ENCODE results near the gene SPTSSA.
"Not testable (repeated sequence)": the region's sequence is repeated elsewhere in the genome, so short reads cannot be mapped to it uniquely, and the experiment has no call there.

SPTSSA gene

DNA sequence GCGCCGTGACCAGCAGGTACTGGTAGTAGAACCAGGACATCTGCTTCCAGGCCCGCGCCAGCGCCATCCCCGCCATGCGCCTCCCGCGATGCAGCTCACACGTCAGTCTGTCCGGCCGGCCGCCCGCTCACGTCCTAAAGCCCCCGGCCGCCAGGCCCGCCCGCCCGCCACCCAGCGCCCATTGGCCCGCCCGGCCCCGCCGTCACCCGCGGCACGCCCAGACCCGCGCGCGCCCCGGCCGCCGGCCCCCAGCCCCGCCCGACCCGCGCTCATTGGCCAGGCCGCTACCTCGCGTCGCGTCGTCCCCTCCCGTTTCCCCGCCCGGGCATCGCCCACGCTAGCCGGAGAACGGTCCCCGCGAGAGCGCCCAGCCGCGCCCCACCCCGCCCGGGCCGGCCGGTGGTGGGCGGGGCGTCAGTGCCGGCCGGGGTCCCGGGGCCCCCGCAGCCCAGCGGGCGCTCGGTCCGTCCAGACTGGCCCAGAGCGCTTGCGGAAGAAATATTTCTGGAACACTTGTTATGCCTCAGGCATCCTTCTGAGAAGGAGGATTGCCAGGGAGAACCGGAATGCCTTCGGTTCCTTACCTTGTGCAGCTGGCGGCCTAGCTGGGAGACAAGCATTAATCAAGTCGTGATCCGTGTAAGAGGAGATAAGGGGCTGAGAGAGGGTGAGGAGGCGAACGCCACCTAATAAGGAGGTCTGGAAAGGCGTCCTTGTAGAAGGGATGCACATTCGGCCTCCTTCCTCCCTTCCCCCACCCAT is at the start of gene SPTSSA:
SPTSSA (minus strand) TSS at position 109 of the 762 bp plus-strand sequence; CDS start at position 76, 33 bp downstream.
- Histone ChIP-seq H3K4me3 (ENCODE audit: low read length) (peak within 1 kb of the TSS; percentile 91), H3K4me1 (ENCODE audit: control insufficient read depth, insufficient read depth, low read length) (peaks cover 4% of the 10 kb centered on the region), H3K27me3 (ENCODE audit: control insufficient read depth, insufficient read depth, low read length) (no peaks in the 10 kb centered on the region), H3K36me3 (ENCODE audit: control insufficient read depth, insufficient read depth, low read length) (no peaks in the 10 kb centered on the region), H3K27ac (ENCODE audit: low read depth, low read length) (peak within 1 kb of the TSS; percentile 94), H3K9ac (ENCODE audit: low read length) (peak within 1 kb of the TSS; percentile 77)

DNA sequence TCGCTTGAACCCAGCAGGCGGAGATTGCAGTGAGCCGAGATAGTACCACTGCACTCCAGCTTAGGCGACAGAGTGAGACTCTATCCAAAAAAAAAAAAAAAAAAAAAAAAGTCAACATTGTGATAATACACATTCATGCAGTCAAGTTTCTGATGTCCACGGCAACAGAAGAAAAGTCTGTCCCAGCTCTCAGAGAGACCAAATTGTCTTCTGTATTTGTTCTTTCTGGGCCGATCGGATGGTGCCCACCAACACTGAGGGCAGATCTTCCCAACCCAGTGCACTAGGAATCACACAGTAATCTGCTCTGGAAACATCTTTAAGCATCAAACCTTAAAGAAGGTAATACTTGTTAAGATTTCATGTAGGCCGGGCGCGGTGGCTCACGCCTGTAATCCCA is 45.8 kb upstream of the SPTSSA start:
- H3K36me3 ChIP-seq (ENCODE audit: control insufficient read depth, insufficient read depth, low read length) = no peaks in the 10 kb centered on the region
- no peak overlapping the region for H3K9ac ChIP-seq (ENCODE audit: low read length)
- H3K4me1 ChIP-seq (ENCODE audit: control insufficient read depth, insufficient read depth, low read length) = no peaks in the 10 kb centered on the region
- no peak overlapping the region for H3K4me3 ChIP-seq (ENCODE audit: low read length)
- H3K27me3 ChIP-seq (ENCODE audit: control insufficient read depth, insufficient read depth, low read length) = no peaks in the 10 kb centered on the region
- H3K27ac ChIP-seq (ENCODE audit: low read depth, low read length) = no peak overlapping the region

DNA sequence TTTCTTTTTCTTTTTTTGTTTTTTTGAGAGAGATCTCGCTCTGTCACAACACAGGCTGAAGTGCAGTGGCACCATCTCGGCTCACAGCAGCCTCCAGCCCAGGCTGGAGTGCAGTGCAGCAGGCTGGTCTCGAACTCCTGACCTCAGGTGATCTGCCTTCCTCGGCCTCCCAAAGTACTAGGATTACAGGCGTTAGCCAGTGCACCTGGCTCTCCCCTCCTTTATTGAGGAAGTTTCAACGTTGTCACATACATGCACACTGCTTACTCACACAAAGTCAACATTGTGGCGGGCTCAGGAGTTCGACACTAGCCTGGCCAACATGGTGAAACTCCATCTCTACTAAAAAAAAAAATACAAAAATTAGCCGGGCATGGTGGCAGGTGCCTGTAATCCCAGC is 45.4 kb upstream of the SPTSSA start:
- no peak overlapping the region for H3K27ac ChIP-seq (ENCODE audit: low read depth, low read length)
- H3K9ac ChIP-seq (ENCODE audit: low read length) = no peak overlapping the region
- H3K4me3 ChIP-seq (ENCODE audit: low read length) = no peak overlapping the region
- no peaks in the 10 kb centered on the region for H3K36me3 ChIP-seq (ENCODE audit: control insufficient read depth, insufficient read depth, low read length)
- no peaks in the 10 kb centered on the region for H3K27me3 ChIP-seq (ENCODE audit: control insufficient read depth, insufficient read depth, low read length)
- H3K4me1 ChIP-seq (ENCODE audit: control insufficient read depth, insufficient read depth, low read length) = no peaks in the 10 kb centered on the region

DNA sequence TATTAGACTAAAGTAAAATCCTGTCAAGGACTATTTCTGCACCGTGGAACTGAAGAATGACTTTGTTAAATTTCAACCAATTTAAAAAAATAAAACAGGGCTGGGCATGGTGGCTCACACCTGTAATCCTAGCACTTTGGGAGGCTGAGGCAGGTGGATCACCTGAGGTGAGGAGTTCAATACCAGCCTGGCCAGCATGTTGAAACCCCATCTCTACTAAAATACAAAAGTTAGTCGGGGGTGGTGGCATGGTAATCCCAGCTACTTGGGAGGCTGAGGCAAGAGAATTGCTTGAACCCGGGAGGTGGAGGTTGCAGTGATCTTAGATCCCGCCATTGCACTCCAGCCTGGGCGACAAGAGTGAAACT is 43.1 kb upstream of the SPTSSA start:
- not testable (repeated sequence) for H3K36me3 ChIP-seq (ENCODE audit: control insufficient read depth, insufficient read depth, low read length); H3K4me3 ChIP-seq (ENCODE audit: low read length); H3K27ac ChIP-seq (ENCODE audit: low read depth, low read length); H3K9ac ChIP-seq (ENCODE audit: low read length); H3K27me3 ChIP-seq (ENCODE audit: control insufficient read depth, insufficient read depth, low read length); H3K4me1 ChIP-seq (ENCODE audit: control insufficient read depth, insufficient read depth, low read length)

- not testable (repeated sequence) for H3K4me1 ChIP-seq (ENCODE audit: control insufficient read depth, insufficient read depth, low read length); H3K4me3 ChIP-seq (ENCODE audit: low read length); H3K27ac ChIP-seq (ENCODE audit: low read depth, low read length); H3K9ac ChIP-seq (ENCODE audit: low read length); H3K27me3 ChIP-seq (ENCODE audit: control insufficient read depth, insufficient read depth, low read length); H3K36me3 ChIP-seq (ENCODE audit: control insufficient read depth, insufficient read depth, low read length)
These were observed 42.0 kb upstream of the SPTSSA start for GRCh38 chr14:34504027-34504426.

GRCh38 chr14:34502545-34503225 is 40.6 kb upstream of the SPTSSA start:
- Histone ChIP-seq H3K27me3 (ENCODE audit: control insufficient read depth, insufficient read depth, low read length) (no peaks in the 10 kb centered on the region), H3K27ac (ENCODE audit: low read depth, low read length) (no peak overlapping the region), H3K4me3 (ENCODE audit: low read length) (no peak overlapping the region), H3K36me3 (ENCODE audit: control insufficient read depth, insufficient read depth, low read length) (no peaks in the 10 kb centered on the region), H3K4me1 (ENCODE audit: control insufficient read depth, insufficient read depth, low read length) (peaks cover 5% of the 10 kb centered on the region), H3K9ac (ENCODE audit: low read length) (no peak overlapping the region)

- Histone ChIP-seq H3K36me3 (ENCODE audit: control insufficient read depth, insufficient read depth, low read length) (no peaks in the 10 kb centered on the region), H3K9ac (ENCODE audit: low read length) (no peak overlapping the region), H3K4me1 (ENCODE audit: control insufficient read depth, insufficient read depth, low read length) (peaks cover 10% of the 10 kb centered on the region), H3K27me3 (ENCODE audit: control insufficient read depth, insufficient read depth, low read length) (no peaks in the 10 kb centered on the region), H3K4me3 (ENCODE audit: low read length) (no peak overlapping the region), H3K27ac (ENCODE audit: low read depth, low read length) (no peak overlapping the region)
These were observed 40.0 kb upstream of the SPTSSA start for GRCh38 chr14:34502001-34502400.

- Histone ChIP-seq H3K36me3 (ENCODE audit: control insufficient read depth, insufficient read depth, low read length) (no peaks in the 10 kb centered on the region), H3K4me1 (ENCODE audit: control insufficient read depth, insufficient read depth, low read length) (peaks cover 10% of the 10 kb centered on the region), H3K4me3 (ENCODE audit: low read length) (no peak overlapping the region), H3K27ac (ENCODE audit: low read depth, low read length) (no peak overlapping the region), H3K9ac (ENCODE audit: low read length) (no peak overlapping the region), H3K27me3 (ENCODE audit: control insufficient read depth, insufficient read depth, low read length) (no peaks in the 10 kb centered on the region)
These were observed 39.1 kb upstream of the SPTSSA start for GRCh38 chr14:34501004-34501580.

- peaks cover 10% of the 10 kb centered on the region for H3K4me1 ChIP-seq (ENCODE audit: control insufficient read depth, insufficient read depth, low read length)
- H3K9ac ChIP-seq (ENCODE audit: low read length) = no peak overlapping the region
- H3K36me3 ChIP-seq (ENCODE audit: control insufficient read depth, insufficient read depth, low read length) = no peaks in the 10 kb centered on the region
- no peak overlapping the region for H3K27ac ChIP-seq (ENCODE audit: low read depth, low read length)
- H3K4me3 ChIP-seq (ENCODE audit: low read length) = no peak overlapping the region
- H3K27me3 ChIP-seq (ENCODE audit: control insufficient read depth, insufficient read depth, low read length) = no peaks in the 10 kb centered on the region
These were observed 36.8 kb upstream of the SPTSSA start for GRCh38 chr14:34498684-34499412.

DNA sequence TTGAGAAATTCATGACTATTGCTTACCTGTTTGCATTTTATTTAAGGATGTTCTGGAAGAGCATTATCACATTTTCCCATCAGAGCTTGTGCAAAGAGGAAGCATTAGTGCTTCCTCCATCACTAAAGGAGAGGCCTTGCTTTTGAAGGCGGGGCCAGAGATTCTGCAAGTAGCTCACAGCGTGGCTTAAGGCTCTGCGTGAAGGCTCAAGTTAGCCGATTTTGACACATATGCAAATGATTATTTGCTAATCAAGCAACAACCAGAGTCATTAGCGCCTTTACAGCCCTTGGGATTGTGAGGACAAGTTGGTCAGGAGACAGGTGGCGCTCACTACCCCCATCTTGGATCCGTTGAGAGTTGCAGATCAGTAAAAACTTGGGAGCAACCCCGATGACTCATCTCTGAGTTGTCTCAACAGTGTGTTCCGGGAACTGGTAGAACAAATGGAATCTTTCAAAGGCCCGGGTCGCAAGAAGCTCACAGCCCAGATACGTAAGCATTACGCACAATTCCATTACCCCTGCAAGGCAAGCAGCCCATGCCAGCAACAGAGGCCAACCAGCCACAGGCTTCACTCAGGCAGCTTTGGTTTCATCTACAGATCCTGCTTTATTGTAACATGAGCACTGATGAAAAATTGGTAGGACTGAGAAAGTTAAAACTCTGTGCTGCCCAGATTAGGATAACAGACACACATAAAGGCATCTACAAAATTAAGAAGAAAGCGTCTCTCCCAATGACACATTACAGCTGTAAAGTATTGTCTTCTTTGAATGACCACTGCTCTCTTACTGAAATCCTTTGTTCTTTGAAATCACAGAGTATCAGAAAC is 34.9 kb upstream of the SPTSSA start:
- Histone ChIP-seq H3K9ac (ENCODE audit: low read length) (no peak overlapping the region), H3K4me3 (ENCODE audit: low read length) (peak overlapping the region; percentile 0), H3K36me3 (ENCODE audit: control insufficient read depth, insufficient read depth, low read length) (no peaks in the 10 kb centered on the region), H3K27me3 (ENCODE audit: control insufficient read depth, insufficient read depth, low read length) (no peaks in the 10 kb centered on the region), H3K27ac (ENCODE audit: low read depth, low read length) (peak overlapping the region; percentile 96), H3K4me1 (ENCODE audit: control insufficient read depth, insufficient read depth, low read length) (peaks cover 10% of the 10 kb centered on the region)

- Histone ChIP-seq H3K4me3 (ENCODE audit: low read length) (no peak overlapping the region), H3K27ac (ENCODE audit: low read depth, low read length) (peak overlapping the region; percentile 96), H3K4me1 (ENCODE audit: control insufficient read depth, insufficient read depth, low read length) (peaks cover 10% of the 10 kb centered on the region), H3K36me3 (ENCODE audit: control insufficient read depth, insufficient read depth, low read length) (no peaks in the 10 kb centered on the region), H3K27me3 (ENCODE audit: control insufficient read depth, insufficient read depth, low read length) (no peaks in the 10 kb centered on the region), H3K9ac (ENCODE audit: low read length) (no peak overlapping the region)
These were observed 34.1 kb upstream of the SPTSSA start for GRCh38 chr14:34496007-34496678.
